ENCODE measurements around the gene NPAS3.

DNA sequence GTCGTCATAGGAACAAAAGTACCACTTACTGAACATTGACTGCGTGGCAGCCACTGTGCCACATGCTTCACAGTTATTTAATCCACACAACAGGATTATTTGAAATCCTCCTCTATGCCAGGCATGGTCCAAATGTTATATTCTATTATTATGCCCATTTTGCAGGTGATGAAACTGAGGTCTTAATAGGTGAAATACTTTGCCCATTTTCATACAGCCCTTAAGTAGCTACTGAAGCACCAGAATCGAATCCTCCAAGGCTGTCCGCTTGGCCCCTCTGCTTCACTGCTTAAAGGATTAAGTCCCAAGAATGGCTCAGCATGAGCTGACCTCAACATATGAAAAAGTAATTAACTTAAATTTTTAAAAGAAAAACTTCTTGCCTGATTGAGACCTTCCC lies 799.4 kb downstream of the NPAS3 start:
- TF ChIP-seq, protein P1, sequence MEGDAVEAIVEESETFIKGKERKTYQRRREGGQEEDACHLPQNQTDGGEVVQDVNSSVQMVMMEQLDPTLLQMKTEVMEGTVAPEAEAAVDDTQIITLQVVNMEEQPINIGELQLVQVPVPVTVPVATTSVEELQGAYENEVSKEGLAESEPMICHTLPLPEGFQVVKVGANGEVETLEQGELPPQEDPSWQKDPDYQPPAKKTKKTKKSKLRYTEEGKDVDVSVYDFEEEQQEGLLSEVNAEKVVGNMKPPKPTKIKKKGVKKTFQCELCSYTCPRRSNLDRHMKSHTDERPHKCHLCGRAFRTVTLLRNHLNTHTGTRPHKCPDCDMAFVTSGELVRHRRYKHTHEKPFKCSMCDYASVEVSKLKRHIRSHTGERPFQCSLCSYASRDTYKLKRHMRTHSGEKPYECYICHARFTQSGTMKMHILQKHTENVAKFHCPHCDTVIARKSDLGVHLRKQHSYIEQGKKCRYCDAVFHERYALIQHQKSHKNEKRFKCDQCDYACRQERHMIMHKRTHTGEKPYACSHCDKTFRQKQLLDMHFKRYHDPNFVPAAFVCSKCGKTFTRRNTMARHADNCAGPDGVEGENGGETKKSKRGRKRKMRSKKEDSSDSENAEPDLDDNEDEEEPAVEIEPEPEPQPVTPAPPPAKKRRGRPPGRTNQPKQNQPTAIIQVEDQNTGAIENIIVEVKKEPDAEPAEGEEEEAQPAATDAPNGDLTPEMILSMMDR (IDR thresholded peaks at IDR 0.05 in 8 of 11, conservative IDR thresholded peaks at IDR 0.05 in 3 of 11) = no peak
- no peak for TF ChIP-seq POLR2A (IDR thresholded peaks at IDR 0.05)
